ENCODE measurements around the gene B3GNT5.

The B3GNT5 gene

GRCh38 chr3:183296944-183297343 is 43.9 kb downstream of the B3GNT5 start:
- DNase-seq = no peak

- DNase-seq = no peak
Observed at GRCh38 chr3:183298701-183299153, 45.7 kb downstream of the B3GNT5 start.

- no peak for DNase-seq
Observed at GRCh38 chr3:183299976-183300375, 46.9 kb downstream of the B3GNT5 start.

- DNase-seq = no peak
Observed at GRCh38 chr3:183300996-183301562, 48.0 kb downstream of the B3GNT5 start.

- no peak for DNase-seq
Observed at GRCh38 chr3:183301937-183302580, 49.0 kb downstream of the B3GNT5 start.

GRCh38 chr3:183303690-183304089 is 50.6 kb downstream of the B3GNT5 start:
- DNase-seq = no peak

GRCh38 chr3:183306798-183307671 is 54.0 kb downstream of the B3GNT5 start:
- DNase-seq = no peak

- DNase-seq = no peak
Observed at GRCh38 chr3:183307749-183308148, 54.7 kb downstream of the B3GNT5 start.

- DNase-seq = no peak
Observed at GRCh38 chr3:183308751-183309150, 55.7 kb downstream of the B3GNT5 start.

- no peak for DNase-seq
Observed at GRCh38 chr3:183309276-183309675, 56.2 kb downstream of the B3GNT5 start.

- no peak for DNase-seq
Observed at GRCh38 chr3:183310936-183311335, 57.9 kb downstream of the B3GNT5 start.

GRCh38 chr3:183312433-183312832 is 59.4 kb downstream of the B3GNT5 start:
- no peak for DNase-seq

- DNase-seq = no peak
Observed at GRCh38 chr3:183313351-183313750, 60.3 kb downstream of the B3GNT5 start.

GRCh38 chr3:183313764-183314163 is 60.7 kb downstream of the B3GNT5 start:
- no peak for DNase-seq

- no peak for DNase-seq
Observed at GRCh38 chr3:183315739-183316138, 62.7 kb downstream of the B3GNT5 start.

GRCh38 chr3:183317271-183317670 is 64.2 kb downstream of the B3GNT5 start:
- no peak for DNase-seq

GRCh38 chr3:183317886-183318865 is 65.1 kb downstream of the B3GNT5 start:
- no peak for DNase-seq

- DNase-seq = no peak
Observed at GRCh38 chr3:183318877-183319276, 65.8 kb downstream of the B3GNT5 start.

GRCh38 chr3:183319371-183319770 is 66.3 kb downstream of the B3GNT5 start:
- no peak for DNase-seq

Measured in NCI-H526 treated with DMSO at 0.1 percent for 48 hours (cell line).